Stimulated activated CD4-positive, alpha-beta T cell treated with anti-CD3 and anti-CD28 coated beads, Interleukin-1b, Interleukin-23, amount 100 ng/mL, for 24 hours (primary cell): ENCODE measurements around the gene RNASEH2B.
A peak's percentile ranks its signal among the peaks of the same experiment; 100 is the strongest.

ENCODE experiments used
- DNase-seq, 4 experiments: peaks; one replicate each; pipeline ENCODE4 v3.0.0-alpha.2; 2020; ENCODE audit warnings: low read depth in 4 of 4, low spot score in 1 of 4

RNASEH2B gene, protein sequence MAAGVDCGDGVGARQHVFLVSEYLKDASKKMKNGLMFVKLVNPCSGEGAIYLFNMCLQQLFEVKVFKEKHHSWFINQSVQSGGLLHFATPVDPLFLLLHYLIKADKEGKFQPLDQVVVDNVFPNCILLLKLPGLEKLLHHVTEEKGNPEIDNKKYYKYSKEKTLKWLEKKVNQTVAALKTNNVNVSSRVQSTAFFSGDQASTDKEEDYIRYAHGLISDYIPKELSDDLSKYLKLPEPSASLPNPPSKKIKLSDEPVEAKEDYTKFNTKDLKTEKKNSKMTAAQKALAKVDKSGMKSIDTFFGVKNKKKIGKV

DNA sequence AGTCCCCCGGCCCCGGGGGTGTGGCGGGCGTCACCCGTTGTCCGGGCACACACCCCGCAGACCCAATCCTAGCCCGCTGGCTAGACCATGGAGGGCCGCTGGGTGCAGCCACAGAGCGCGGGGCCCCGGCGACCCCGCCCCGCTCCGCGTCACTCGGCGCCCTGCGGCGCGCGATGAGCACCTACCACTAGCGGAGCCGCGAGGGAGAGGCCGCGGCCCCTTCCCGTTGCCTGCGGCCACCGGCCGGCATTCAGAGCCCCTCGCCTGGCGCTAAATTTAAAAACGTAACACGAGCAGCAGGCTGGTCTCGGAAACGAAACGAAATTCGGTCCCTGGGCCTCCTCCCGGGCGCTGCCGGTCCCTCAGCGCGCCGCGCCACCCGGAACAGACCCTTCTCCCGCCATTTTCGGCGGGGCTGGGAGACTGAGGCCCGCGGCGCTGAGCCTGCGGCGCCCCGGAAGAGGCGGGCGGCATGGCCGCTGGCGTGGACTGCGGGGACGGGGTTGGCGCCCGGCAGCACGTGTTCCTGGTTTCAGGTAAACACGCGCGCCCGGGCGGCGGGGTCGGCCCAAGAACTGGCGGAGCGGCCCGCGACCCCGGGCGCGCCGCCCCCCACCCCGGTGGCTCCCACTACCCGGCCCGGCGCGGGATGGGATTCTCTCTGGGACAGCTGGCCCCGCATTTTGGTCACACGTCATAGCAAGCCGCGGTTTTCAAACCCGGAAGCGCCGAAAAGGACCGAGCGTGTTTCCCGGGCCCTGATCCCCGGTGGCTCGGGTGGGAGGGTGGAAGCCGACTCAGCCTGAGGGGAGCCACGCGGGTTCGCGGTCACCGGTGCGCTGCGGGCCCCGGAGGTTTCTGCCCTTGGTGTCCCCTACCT, at the start of gene RNASEH2B:
RNASEH2B (plus strand) TSS at position 187 of the 880 bp plus-strand sequence; CDS start at position 473, 286 bp downstream.
- DNase-seq: peak; percentile 42 to 63 (median 50)

DNA sequence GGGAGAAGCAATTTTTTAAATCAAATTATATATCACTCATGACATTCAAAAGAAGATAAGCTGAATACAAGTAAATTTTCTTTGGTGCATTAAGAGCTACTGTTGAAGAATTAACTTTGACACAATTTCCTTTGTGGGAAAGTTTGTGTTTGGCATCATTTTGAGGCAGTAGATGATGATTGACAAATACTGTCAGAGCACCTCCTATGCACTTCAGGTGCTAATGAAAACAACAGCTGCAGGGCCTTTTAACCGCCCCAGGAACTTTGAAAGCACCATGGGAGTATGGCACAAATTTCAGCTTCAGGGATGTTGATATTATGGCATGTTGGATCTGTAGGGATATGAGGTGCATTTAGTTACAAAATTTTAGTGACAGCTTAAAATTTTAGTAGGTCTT, 45.1 kb upstream of the RNASEH2B start:
- DNase-seq: no peak

DNA sequence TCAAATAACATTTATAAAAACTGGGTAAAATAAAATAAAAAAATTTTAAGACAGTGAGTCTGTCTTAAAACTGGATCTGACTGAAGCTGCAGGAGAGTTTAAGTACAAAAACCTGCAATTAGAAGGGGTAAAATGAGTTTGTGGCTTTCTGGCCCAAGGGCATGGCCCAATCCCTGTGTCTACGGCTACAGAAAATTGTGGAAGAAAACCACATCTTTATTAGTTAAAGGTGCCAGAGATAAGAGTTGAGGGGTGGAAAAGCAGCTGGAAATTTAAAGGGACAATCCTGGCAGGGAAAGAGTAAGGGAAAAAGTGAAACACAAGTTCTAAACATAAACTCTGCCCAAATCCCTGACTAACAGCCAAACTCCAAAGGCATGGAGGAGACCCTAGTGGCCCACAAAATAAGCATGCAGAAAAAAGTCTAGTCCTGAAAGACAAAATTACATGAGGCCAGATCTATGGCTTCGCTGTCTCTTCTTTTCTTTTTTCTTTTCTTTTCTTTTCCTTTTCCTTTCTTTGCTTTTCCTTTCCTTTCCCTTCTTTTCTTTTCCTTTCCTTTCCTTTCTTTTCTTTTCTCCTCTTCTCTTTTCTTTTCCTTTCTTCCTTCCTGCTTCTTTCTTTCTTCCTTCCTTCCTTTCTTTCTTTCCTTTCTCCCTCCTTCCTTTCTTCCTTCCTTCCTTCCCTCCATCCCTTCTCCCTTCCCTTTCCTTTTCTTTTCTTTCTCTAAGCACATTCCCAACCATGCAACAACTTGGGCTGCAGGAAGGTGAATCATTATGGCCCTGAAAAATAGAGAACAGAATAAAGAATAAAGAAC, 42.6 kb upstream of the RNASEH2B start:
- no peak for DNase-seq

DNA sequence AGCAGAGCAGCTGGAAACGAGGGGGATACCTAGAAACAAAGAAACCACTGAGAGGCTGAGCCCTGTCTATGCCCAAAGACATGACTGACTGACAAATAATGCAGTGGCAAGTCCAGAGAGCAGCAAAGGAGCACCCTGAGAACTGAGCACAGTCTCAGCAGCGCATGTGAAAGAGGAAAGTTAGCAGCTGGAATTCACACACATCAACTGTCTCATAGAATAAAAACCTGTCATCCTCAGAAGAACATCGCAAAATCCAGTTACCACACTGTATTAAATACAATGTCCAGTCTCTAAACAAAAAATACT, 42.0 kb upstream of the RNASEH2B start:
- no peak for DNase-seq

DNA sequence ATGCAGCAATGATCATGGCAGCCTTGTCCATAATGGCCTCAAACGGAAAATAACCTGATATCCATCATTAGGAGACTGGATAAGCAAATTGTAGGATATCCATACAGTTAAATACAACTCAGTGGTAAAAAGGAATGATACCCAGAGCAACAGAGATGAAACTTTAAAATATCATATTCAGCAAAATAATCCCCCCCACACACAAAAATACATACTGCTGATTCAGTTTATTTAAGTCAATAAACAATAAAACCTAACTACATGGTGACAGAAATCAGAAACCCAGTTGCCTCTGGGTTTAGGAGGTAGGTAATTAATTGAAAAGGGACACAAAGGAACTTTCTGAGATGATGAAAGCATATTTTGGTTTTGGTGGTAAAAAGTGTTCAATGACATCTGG, 38.2 kb upstream of the RNASEH2B start:
- DNase-seq: no peak

DNA sequence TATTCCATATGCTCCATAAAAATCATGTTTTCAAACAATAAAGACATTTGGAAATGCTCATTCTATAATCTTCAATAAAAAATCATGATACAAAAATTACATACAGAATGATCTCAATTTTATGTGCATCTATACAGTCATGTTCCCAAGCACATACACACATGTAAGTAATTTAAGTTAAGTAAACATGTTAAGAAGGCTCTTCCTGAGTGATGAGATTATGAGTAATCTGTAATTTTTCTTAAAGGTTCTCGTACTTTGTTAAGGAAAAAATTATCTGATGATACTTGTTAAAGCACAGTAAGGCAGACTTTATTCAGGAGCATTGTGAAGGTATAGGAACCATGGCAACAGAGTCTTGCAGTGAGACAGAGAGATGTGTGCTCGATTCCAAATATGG, 36.1 kb upstream of the RNASEH2B start:
- no peak for DNase-seq

DNA sequence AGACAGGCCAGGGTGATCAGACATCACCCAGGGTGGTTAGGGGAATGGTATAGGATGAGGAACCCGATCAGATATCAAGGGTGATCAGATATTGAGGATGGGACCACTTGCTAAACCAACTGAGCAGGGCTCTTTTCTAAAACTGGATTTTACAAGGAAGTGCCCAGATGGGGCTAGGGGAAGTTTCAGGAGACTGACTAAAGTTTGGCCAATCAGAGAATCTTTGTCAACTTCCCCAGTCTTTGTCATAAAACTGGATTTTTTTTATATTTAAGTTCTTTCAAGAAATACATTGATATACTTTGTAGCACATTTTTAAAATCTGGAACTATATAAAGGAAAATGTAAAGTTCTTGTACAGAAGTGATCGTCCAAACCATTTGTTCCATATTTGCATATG, 35.6 kb upstream of the RNASEH2B start:
- no peak for DNase-seq

DNA sequence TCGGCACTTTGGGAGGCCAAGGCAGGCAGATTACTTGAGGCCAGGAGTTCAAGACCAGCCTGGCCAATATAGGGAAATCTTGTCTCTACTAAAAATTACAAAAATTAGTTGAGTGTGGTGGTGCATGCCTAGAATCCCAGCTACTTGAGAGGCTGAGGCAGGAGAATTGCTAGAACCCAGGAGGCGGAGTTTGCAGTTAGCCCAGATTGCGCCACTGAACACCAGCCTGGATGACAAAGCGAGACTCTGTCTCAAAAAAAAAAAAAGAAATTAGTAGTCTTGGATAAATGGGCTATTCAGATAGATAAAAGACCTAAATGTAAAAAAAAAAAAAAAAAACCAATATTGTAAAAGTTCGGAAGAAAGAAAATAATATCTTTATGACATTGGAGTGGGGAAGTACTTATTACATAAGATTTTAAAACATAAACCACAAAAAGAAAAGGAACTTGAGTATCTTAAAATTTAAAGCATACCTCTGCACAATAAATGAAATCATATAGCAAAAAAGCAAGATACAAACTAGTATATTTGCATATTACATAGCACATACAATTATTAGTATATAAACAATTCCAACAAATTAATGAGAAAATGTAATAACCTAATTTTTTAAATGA, 26.7 kb upstream of the RNASEH2B start:
- no peak for DNase-seq

DNA sequence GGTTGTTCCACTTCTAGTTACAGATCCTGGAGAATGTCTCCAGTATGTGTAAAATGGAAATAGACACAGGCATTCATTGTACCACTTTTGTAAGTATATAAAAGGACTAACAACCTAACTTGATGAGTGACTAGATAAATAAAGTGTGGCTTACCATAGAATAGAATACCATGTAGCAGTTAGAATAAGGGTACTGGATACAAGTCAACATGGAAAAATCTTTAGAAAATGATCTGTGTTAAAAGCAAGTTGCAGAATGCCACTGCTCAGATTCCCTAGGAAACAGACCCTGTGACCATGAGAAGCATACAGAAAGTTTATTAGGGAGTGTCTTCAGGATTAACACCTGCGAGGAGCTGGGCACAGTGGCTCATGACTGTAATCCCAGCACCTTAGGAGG, 25.9 kb upstream of the RNASEH2B start:
- DNase-seq: no peak

DNA sequence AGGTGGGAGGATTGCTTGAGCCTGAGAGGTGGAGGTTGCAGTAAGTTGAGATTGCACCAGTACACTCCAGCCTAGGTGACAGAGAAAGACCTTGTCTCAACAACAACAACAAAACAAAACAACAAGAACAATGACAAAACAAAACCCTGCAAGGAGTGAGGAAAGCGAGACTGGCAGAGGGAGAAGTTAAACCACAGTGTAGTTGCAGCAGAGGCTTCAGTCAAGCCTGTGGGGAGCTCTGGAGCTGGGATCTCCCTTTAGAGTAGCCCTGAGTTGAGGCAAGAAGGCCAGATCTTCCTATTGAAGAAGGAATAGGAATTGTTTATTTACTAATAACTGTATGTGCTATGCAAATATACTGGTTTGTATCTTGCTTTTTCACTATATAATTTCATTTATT, 25.3 kb upstream of the RNASEH2B start:
- DNase-seq: no peak

DNA sequence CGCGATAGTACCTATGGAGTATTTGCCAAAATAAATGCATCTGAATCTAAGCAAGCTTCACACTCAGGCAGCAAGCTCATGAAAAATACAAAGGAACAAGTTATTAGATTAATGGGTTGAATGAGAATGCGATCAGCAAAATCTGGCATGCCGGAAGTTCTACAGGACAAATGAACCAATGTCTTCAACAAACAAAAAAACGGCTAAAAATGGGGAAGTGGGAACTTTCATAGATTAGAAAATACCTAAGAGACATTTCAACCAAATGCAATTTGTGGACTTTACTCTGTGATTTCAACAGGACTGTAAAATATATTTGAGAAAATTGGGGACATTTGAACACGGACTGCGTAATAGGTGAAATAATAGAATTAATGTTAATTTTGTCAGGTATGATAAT, 22.4 kb upstream of the RNASEH2B start:
- no peak for DNase-seq

DNA sequence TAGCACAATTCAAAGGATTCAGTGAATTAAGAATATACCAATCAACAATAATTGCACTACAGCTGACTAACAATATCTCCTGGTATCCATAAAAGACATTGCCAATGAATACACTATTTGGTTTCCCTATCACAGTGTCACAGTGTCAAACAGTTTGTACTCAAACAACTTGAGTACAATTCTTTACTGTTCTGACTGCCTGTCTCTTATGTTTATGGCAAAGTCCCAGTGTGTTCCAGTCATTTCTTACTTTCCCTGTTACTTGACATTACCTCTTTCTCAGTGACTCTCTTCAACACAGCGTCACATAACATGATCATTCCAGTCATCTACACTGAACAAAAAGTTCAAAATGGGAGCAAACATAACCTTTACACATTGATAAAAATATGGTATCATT, 21.2 kb upstream of the RNASEH2B start:
- no peak for DNase-seq

DNA sequence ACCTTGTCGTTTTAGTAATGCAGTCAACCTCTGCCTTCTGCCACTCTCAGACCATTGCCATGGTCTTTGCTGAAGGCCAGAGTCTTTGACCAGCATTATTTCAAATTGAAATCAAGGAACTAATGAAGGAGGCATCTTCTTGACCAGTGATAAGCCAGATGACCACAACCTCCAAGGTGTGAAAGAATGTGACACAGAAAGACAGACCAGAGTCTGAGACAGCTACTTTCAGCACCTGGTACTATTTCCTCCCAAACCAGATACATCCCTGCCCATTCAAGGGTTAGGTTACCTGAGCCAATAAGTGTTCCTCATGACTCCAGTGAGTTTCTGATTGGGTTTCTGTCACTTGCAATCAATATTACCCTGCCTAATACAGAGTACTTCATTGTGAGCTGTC, 20.3 kb upstream of the RNASEH2B start:
- DNase-seq: no peak

DNA sequence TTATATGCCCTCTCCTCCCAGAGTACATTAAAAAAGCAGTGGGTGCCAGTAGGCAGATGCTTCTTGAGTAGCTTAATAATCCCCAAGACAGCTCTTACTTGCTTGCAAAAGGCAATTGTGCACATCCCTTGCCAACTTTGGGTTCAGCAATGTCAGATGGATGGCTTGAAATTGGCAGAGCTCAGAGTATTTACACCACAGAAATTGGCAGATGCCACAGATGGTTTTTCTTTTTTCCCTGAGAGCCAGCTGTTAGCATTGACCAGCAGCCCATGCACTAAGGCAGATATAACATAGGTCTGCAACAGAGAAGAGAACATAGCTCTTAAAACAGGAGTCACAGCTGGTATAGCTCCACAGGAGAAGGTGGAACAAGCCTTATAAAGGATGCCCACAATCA, 18.4 kb upstream of the RNASEH2B start:
- DNase-seq: no peak

DNA sequence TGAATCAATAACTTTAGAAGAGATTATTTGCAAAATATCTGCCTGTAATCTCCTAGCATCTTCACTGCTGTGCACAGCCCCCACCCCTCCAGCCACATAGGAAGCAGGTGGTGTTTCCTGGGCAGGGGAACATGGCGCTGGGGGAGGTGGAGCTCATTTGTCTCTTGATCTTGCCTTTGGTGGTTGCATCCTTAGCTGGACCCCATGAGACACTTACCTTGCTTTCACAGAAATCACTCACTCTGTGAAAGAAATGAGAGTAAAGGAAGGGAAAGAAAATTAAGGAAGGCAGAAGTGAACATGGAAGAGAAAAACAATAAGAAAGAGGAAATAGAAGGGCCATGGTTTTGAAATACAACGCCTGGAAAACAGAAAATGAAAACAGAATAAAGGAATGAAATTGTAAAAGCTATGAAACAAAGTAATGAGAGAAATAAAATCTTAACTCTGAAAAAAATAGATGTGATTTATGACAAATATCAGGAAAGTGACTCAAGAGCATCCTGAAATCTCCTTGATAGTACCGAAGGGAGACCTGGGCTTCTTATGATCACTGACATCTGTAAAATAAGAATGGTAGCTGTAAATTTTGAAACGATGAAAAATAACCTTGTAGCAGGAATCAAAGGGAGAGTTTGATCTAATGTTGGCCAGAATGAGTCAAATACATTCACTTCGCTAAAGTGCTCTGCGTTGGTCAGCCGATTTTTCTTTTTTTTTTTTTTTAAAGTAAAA, 17.2 kb upstream of the RNASEH2B start:
- DNase-seq: no peak

DNA sequence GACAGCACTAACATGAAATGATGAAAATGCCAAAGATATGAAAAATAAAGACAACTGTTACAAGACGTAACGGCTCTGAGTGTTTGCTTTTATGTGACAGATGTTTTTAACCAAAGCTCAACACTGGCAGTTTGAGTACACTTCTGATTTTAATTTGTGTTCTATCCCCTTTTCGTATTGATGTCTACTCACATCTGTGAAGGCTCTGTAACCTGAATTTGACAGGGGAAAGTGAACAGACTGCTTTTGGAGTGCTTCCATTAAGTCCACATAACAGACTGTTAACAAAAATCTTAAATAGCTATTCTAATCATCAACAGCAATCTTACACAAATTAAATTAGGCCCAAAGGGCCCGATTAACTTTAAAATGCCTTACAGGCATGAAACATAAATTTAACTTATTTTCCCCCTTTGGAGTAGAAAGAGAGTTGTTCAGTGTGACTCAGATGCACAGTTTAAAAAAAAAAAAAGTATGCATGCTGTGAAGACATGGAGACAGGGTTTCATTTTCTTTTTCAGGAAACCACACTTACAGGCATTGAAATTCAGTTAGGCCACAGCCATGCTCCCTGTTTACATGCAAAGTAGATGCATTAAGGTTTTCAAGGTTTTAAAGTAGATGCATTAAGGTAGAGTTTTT, 16.3 kb upstream of the RNASEH2B start:
- DNase-seq: no peak

DNA sequence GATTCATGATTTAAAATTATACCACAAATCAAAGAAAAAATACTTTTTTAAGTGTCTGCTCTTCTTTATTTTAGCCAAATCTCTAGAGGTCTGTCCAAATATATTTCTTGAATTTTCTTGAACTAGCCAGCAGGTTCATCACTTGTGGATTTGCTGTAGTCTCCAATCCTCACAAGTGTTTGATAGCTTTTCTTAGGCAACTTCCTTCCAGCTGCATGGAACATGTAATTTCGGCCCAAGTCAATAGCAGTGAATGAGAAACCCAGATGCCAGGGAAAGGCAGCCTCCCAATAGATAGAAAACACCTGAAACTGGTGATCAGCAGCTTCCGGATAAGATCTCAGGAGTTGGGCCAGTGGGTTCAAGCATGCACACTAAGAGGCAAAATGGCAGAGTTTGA, 15.6 kb upstream of the RNASEH2B start:
- DNase-seq: no peak

DNA sequence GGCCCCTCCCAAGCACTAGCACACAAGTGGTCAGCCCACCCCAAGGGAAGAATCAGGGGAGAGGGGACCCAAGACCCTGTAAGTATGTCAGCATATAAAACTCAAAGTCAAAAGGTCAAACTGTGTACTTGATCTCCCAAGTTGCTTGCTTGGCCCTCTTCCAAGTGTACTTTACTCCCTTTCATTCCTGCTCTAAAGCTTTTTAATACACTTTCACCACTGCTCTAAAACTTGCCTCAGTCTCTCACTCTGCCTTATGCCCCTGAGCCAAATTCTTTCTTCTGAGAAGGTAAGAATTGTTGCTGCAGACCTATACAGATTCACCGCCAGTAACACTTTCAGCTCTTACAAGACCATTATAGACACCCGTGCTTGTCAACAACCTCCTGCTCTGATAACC, 15.1 kb upstream of the RNASEH2B start:
- no peak for DNase-seq

DNA sequence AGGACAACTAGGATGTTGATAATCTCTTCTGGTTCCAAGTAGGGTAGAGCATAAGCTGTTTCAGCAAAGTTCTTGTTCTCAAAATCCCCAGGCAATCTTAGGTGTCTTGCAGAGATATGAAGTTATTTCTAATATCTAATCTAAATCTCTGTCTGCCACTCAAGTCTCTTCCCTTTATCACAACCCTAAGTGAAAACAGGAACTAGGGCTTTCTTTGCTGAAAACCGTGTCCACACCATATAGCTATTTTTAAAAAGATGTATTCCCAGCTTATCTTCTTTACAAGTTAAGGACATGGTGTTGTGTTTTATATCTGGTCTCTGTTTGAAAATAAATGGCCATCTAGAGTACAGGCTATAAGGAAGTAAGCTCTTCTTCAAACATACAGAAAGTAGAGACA, 11.3 kb upstream of the RNASEH2B start:
- DNase-seq: no peak

DNA sequence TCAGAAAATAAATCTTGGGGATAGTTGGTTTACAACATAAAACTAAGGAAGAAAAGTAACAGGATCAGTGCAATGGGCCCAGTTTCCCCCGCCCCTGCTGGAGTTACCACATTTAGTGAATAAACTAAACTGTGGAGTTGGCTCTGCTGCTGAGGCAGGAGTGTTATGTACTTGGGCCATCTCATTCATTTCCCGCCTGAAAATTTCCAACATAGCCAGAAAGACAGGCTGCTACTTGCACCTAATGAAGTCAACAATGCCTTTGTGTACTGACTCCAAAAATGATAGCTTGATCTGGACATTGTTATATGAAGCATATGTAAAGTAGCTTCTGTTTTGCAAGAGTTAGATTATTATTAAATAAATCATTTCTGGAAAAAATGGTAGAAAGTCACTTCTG, 7.9 kb upstream of the RNASEH2B start:
- DNase-seq: no peak
